OCI-LY7 (cell line): ENCODE data around the gene ARHGAP31.

Experiments
- CTCF ChIP-seq: fragments of 200-600 bp; sonication (generic); conservative IDR thresholded peaks from 2 replicates; pipeline ENCODE4 v1.5.1; 2014; ENCODE audit warnings: mild to moderate bottlenecking, antibody characterized with exemption, low read length, moderate library complexity, mixed read lengths
- EZH2phosphoT487 ChIP-seq: fragments of 200-600 bp; sonication (generic); IDR thresholded peaks from 2 replicates; pipeline ENCODE4 v1.6.1; 2018; ENCODE audit warnings: low read depth, borderline replicate concordance, mild to moderate bottlenecking, mixed run types, antibody characterized with exemption, low read length, moderate library complexity, mixed read lengths

- TF ChIP-seq CTCF (peak; percentile 42; the same call in 1 of the 2 replicates), EZH2phosphoT487 (no peak)
These were observed 126.0 kb downstream of the ARHGAP31 start for GRCh38 chr3:119420196-119420595.
